T1000 (cell line): ENCODE data around the gene TNNI3.
"Not testable (repeated sequence)": the region's sequence is repeated elsewhere in the genome, so short reads cannot be mapped to it uniquely, and the experiment has no call there.

ENCODE experiments used
- DNase-seq: peaks from one replicate; lab custom pipeline; 2025; ENCODE audit warnings: mixed read lengths; lab: John Stamatoyannopoulos, UW

The TNNI3 gene

GRCh38 chr19:55173186-55173713 is 15.7 kb upstream of the TNNI3 start:
- no peak for DNase-seq

DNA sequence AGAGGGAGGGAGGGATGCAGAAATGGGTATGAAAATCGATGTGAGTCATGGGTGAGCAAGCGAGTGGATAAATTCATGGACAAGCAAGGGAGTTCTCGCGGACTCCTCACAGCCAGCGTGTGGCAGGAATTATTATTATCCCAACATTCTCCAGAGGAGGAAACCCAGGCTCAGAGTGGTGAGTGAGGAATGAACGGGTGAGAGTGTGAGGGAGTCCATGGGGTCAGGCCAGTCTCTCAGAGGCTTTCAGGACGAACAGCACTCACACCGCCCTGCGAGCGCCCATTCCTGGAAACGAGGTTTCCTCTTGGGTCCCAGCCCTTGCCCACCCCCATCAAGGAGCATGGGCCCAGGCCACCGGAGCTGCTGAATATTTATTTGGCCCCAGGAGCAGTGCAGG is 15.2 kb upstream of the TNNI3 start:
- DNase-seq: no peak

DNA sequence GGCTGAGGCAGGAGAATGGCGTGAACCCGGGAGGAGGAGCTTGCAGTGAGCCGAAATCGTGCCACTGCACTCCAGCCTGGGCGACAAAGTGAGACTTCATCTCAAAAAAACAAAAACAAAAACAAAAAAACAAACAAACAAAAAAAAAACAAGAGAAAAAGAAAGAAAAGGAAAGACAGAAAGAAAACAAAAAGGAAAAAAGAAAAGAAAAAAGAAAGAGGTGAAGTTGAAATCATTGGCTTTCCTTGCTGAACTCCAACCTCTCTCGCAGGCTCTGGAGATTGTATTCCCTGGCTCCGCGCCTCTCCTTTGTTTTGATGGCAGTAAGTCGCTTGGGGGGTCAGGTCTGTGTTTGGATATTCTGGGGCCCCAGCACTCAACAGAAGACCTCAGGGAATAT is 14.8 kb upstream of the TNNI3 start:
- DNase-seq: not testable (repeated sequence)

- DNase-seq: no peak
Measured at GRCh38 chr19:55171440-55171839, 13.9 kb upstream of the TNNI3 start.

DNA sequence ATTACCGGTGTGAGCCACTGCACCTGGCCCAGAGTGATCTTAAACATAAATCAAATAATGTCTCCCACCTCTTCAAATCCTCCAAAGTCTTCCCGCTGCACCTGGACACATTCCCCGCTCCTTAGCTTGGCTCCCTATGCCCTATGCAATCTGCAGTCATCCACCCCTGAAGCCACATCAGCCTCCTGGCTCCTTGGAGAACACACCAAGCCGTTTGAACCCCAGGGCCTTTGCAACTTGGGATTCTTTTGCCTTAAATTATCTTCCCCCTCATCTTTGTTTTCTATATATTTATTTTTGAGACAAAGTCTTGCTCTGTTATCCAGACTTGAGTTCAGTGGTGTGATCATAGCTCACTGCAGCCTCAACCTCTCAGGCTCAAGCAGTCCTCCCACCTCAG is 11.6 kb upstream of the TNNI3 start:
- DNase-seq: no peak

- DNase-seq: peak; percentile 90
Measured at GRCh38 chr19:55166530-55167268, 9.2 kb upstream of the TNNI3 start, which contains the start of gene DNAAF3. Gene DNAAF3, minus strand, starts transcription at chr19:55166613. Its CDS starts 200 bp downstream, at chr19:55166413.

DNA sequence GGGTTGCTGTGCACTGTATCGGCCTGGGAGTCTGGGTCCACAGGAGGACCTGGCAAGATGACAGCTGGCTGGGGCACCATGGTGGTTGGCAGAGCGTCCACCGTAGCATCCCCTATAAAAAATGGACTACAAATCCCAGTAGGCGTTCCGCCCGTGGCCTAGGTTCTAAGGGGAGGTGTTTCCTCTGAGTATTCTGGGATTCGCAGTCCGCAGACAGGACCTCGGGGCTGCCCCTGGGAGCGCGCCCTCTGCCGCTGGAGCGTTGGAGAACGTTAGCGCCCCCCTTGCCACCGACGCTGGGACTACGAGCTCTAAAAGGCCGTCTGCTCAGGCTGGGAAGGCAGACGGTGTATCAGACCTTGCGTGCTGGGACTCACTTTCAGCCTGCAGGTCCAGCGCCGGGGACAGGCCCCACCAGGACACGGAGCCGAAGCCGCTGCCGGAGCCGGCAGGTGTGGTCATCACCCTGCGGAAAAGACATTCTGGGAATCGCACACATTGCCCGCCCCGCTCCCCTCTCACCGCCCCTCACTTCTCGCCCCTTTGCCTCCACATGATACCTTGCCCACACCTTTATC is 8.5 kb upstream of the TNNI3 start:
- DNase-seq: no peak

DNA sequence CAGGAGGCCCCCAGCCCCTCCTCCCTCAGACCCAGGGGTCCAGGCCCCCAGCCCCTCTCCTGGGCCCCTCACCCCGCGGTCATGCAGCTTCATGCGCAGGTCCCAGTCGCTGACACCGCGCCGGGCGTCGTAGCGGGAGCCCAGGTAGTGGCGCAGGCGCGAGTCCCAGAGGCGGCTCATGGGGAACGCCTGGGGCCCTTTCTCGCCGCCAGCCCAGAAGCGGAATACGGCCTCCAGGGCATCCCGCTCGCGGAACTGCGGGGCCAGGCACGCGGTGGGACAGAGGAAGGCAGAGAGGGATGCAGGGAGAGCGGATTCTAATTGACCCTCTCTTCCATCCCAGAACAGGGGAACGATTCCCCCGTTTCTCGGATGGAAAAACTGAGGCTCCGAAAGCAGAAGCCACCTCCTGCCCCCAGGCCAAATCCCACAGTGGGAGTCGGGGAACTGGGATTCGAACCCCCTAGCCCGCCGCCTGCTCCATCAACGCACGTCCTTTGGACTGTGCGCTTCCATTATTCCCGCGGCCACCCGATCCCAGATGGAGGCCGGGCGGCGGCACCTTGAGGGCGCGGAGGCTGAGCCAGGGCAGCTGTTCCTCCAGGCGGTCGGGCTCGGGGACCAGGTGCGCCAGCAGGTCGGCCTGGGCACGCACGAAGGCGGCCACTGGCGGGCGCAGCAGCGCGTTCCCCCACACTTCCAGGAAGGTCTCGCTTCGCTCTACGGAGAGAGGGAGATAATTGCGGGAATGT is 4.2 kb upstream of the TNNI3 start:
- DNase-seq: no peak

DNA sequence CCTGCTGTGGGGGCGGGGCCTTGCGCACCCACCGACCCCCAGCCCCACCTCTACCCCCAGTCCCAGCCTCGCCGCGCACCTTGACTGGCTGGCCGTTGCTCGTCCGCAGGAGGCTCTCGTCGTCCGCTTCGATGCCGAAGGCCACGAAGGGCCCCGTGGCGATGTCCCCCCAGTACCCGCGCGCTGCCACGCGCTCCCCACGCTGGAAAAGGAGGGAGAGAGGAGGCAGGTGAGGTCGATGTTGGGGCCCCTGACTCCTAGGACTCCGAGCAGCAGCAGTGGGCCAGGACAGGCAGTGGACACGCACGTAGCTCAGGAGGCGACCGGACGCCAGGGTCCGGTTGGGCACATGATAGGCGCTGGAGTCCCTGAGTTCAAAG is 3.4 kb upstream of the TNNI3 start:
- no peak for DNase-seq

- DNase-seq: peak; percentile 82
Measured at GRCh38 chr19:55160128-55160985, 2.8 kb upstream of the TNNI3 start.

DNA sequence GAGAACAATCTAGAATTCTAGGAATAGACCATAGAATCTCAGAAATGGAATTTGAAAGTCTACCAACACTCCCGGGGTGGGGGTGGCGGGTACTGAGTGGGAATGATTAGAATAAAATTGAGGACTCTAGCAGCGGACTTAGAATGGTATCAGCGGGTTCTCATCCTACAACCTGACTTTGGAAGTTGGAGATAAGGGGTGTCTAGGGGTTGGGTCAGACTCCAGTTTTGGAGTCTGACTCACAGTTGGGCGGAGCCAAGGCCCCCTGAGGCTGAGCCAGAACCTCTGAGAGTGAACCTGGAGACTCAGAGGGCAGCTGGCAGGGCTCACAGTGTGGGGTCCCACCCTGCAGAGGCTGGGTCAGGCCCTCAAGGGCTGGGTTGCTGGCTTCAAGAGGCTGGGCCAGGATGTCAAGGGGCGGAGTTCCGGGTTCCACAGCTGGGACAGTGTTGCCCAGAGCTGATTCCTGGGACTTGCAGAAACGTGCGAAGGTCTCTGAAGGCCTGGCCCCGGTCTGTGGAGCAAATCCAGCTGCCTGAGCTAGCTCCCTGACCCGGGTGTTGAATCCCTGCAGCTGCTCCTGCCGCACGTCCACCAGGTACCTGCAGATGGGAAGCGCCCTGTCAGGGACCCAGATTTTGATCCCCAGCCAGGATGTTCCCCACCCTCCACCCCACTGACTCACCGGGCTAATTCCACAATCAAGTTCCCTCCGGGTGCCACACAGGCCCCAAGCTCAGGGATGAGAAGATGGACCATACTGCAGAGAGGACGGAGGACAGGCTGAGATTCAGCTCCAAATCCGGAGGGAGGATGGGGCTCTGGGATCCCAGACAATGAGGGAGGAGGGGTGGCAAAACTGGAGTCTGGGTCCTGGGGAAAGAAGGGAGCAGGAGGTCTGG is 1.6 kb upstream of the TNNI3 start:
- peak; percentile 59 for DNase-seq

GRCh38 chr19:55158423-55158822 is 891 bp upstream of the TNNI3 start:
- DNase-seq: no peak

GRCh38 chr19:55156202-55157063 is 1.1 kb downstream of the TNNI3 start:
- no peak for DNase-seq

DNA sequence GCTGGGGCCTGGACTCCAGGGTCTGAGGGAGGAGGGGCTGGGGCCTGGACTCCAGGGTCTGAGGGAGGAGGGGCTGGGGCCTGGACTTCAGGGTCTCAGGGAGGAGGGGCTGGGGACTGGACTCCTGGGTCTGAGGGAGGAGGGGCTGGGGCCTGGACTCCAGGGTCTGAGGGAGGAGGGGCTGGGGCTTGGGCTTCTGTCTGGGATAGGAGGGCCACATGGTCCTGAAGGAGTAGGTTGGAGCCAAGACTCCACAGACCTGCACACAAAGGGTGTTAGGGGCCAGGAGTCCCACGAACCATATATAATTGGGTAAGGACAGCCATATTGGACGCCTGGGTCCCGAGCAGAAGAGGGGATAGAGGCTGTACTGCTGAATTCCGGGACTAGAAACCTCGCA is 1.7 kb downstream of the TNNI3 start:
- DNase-seq: not testable (repeated sequence)

DNA sequence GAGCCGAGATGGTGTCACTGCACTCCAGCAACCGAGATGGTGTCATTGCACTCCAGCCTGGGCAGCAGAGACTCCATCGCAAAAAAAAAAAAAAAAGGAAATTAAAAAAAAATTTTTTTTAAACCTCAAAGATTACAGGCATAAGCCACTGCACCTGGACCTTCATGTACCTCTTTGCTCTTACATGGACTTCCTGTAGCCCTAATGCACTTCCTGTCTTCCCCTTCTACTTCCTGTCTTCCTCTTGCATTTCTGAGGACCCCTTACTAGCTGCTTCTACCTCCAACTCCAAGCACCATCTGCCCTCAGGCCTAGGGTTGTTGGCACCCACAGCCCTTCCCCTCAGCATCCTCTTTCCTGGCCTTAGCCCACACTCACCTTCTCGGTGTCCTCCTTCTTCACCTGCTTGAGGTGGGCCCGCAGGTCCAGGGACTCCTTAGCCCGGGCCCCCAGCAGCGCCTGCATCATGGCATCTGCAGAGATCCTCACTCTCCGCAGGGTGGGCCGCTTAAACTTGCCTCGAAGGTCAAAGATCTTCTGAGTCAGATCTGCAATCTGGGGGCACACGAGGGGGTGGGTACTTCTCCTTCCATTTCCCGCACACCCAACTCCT is 3.8 kb downstream of the TNNI3 start:
- DNase-seq: no peak

DNA sequence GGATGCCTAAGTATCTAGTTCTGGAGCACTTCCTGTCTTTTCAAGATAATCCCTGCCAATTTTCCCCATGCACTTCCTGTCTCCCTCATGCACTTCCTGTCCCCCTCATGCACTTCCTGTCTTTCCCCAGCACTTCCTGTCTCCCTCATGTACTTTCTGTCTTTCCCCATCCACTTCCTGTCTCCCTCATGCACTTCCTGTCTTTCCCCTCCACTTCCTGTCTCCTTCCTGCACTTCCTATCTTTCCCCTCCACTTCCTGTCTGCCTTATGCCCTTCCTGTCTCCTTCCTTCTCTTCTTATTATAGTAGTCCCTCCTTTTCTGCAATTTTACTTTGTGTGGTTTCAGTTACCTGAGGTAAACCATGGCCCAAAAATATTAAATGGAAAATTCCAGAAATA is 5.5 kb downstream of the TNNI3 start:
- no peak for DNase-seq

GRCh38 chr19:55149078-55150003 is 8.2 kb downstream of the TNNI3 start, which contains the start of gene TNNT1:
Gene TNNT1, minus strand, starts transcription at chr19:55149206. Its CDS starts 2,049 bp downstream, at chr19:55147157.
- DNase-seq: no peak
